NCI-H2081 (cell line): Measurements from ENCODE around the gene ZBTB7C.

Source experiments
- DNase-seq, 2 experiments: peaks; one replicate each; lab custom pipeline; 2025; lab: John Stamatoyannopoulos, UW

Gene ZBTB7C

DNA sequence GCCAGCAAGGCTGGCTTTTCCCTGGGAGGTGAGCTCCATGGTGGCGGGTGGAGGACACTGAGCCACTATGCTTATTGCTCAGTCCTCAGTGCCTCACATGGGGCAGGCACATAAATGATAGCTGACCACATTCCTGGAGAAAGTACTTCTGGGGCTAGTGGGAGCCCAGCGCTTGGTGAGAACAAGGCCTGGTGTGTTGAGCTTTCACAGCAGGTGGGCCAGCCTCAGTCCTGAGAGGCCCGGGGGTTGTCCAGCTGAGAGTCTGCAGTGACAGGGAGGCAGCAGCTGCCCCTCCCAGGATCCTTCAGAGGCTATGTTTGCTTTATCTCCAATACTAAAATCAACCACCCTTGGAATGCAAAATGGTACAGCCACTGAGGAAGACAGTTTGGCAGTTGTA is 217.7 kb downstream of the ZBTB7C start:
- DNase-seq: no peak

GRCh38 chr18:48190994-48191393 is 218.2 kb downstream of the ZBTB7C start:
- DNase-seq: no peak

DNA sequence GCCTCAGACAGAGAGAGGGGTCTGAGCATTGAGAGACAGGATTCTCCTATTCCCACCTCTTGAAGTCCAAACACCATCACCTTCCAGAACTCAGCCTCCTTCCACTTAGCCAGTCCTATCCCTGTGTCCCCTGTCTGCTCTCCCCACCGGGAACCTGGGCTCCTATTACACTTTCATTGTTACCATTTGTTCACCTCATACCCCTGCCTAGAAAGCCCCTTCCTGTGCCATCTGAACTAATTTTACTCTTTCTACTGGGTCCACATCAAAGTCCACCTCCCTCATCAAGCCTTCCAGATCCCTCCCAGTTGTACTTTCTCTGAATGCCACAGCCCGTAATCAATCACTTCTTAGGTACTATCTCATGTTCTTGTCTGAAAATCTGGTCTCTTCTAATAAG is 220.6 kb downstream of the ZBTB7C start:
- no peak for DNase-seq

DNA sequence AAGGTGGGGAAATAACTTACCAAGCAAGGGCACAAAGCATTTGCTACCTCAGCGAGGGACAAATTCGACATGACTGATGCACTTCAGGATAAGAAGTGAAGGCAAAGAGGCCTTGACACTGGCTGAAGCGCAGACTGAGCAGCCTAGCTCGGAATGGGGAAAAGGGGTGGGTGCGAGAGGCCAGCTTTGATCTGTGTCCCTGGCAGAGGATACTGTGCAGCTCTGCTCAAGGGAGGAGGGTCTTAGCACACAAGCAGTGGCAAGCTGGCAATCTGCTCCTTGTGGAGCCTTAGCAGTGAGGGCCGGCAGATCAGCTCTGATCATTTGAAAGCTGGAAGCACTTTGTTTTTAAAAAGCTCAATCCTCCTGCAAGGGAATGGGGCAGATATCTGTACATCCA is 222.3 kb downstream of the ZBTB7C start:
- DNase-seq: no peak

GRCh38 chr18:48186131-48186766 is 222.9 kb downstream of the ZBTB7C start:
- no peak for DNase-seq

DNA sequence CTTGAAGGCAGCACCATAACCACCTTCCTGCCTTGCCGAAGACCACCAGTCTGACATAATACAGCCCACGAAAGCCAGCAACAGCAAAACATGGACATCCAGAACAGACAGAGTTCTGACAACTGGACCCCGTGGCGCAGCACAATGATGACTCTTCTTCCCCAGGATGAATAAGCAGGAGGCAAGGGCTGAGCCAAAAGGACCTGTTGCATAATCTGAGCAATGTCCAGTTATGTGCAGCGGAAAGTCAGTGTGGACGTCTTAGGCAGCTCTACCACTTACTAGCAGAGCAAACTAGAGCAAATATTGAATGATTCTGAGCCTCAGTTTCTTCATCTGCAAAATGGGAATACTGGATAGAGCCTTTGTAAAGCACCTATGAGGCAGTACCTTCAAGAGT is 225.1 kb downstream of the ZBTB7C start:
- DNase-seq: no peak

GRCh38 chr18:48183613-48184012 is 225.6 kb downstream of the ZBTB7C start:
- DNase-seq: no peak

DNA sequence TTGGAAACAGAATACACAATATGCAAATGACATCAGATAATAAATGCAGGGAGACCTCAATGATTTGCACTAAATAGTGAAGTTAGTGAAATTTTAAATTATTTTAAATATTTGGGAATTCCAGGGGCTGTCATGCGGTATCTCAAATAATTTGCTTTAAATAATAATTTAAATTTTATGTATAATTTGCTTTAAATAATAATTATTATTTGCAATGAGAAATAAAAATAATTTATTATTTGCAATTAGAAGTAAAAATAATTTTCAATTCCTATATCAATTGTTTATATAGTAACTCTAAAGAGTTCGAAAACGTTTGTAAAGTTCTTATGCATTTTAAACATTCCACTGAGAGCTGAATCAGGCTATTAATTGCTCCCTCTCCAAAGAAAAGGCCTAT is 226.4 kb downstream of the ZBTB7C start:
- DNase-seq: no peak

- DNase-seq: no peak
Measured at GRCh38 chr18:48181857-48182256, 227.3 kb downstream of the ZBTB7C start.

- no peak for DNase-seq
Measured at GRCh38 chr18:48181087-48181823, 227.9 kb downstream of the ZBTB7C start.

GRCh38 chr18:48179666-48180065 is 229.5 kb downstream of the ZBTB7C start:
- DNase-seq: no peak

- DNase-seq: no peak
Measured at GRCh38 chr18:48179001-48179400, 230.2 kb downstream of the ZBTB7C start.

GRCh38 chr18:48176909-48177308 is 232.3 kb downstream of the ZBTB7C start:
- no peak for DNase-seq

DNA sequence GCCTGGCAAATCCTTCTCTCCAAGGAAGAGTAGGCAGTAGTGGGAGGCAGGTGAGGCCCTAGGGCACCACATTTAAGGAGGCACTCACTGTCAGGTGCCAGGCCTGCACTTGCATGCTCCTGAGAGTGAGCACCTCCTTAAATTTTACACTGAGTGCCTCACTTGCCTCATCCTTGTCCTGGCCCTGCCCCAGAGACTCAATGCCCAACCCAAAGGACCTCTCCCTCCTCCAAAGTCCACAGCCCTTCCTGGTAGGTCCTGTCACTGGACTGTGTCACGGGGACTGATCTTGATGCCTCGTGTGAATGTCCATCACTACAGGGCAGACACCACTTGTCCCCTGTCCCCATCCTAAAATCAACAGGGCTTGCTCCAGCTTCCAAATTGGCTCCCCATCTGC is 235.6 kb downstream of the ZBTB7C start:
- DNase-seq: no peak

GRCh38 chr18:48172226-48173006 is 236.8 kb downstream of the ZBTB7C start:
- no peak for DNase-seq

DNA sequence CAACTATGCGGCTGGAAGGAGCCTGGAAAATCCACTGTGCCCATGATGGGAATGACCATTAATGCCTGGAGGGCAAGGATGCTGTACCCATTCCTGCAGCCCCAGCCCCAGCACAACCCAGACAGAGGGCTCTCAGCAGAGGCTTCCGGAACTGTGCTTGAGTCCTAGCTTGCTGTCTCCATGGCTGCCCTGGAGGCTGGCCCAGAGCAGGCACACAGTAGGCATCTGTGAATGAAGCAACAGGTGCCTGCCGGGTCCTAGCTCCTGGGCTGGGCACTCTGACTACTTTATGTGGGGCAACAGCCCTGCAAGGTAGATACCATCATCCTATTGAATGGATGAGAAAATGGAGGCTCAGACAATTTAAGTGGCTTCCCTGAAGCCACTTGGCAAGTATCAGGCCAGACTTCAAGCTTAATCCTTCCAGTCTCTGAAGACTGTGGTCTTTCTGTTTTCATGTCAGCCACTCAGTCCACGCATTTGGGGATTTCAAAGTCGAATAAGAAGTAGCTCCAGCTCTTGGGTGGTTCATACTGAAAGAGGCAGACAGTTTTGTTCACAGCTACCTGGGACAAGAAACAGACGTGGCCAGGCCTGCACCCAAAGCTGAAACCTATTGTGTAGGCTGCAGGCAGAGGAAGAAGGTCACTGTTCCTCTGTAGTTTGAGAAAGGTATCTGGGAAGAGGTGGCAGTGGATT is 237.5 kb downstream of the ZBTB7C start:
- no peak for DNase-seq

DNA sequence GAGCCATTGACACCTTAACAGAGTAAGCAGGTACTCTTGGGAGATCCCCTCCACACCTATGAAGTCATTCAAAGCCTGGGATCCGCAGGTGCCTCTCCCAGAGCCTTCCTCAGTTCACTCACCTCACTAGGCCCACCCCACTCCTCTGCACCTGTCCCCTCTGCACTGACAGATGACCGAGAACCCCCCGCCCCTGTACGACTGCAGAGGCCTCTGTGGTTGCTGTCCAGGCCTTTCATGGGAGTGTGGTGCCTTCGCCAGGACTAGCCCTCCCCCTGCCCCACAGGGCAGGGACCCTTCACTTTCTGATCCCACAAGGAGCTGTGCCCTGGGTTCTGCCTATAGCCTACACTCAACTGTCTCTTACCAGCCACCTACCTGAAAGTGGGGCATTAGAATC is 238.5 kb downstream of the ZBTB7C start:
- DNase-seq: no peak

DNA sequence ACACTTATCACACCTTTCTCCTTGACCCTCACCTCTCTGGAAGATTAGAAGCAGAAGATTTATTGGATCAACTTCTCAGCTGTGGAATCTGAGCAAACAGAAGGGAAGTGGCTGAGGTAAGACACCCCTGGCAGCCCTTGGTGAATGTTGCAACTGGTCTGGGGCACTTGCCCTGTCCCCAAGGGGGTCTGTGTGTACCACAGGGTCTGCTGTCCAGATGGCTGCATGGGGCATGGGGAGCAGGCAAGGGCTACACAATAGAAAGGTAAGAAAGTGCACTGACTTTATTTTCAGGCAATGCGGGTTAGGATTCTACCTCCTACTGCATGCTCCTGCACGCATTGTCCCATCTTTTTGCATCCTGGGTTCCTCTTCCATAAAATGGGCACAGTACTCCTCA is 240.3 kb downstream of the ZBTB7C start:
- no peak for DNase-seq

- no peak for DNase-seq
Measured at GRCh38 chr18:48167897-48168253, 241.3 kb downstream of the ZBTB7C start.

GRCh38 chr18:48166336-48166875 is 242.8 kb downstream of the ZBTB7C start:
- DNase-seq: no peak

DNA sequence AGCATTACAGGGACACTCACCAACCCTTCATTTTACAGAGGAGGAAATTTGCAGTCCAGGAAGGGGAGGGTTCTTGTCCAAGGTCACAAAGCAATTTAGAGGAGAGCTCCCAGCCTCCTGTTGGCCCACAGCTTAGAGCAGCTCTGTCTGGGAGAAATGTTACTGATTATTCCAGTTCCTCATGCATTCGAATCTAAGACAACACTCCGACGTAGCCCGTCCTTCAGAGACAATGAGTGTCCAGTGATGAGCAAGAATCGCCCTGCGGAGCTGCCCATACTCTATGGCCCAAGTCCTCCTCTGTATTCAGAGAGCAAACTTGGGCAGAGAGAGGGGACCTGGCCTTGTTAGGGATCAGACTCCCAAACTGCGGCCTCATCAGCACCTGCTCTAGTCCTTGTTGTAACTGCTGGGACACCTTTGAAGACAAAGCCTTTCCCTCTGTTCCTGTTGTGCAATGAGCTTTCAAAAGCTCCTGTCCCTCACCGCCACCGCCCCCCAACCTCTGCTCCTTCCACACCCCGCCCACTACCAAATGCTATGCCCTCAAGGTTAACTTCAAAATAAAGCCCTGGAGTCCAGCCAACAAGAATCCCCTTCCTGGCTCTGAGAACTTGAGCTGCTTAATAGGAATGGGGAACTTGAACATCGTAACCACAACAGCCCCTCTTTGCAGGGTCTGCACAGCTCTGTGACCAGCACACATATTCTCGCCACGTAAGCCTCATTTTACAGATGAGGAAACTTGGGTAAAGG is 243.9 kb downstream of the ZBTB7C start:
- no peak for DNase-seq

DNA sequence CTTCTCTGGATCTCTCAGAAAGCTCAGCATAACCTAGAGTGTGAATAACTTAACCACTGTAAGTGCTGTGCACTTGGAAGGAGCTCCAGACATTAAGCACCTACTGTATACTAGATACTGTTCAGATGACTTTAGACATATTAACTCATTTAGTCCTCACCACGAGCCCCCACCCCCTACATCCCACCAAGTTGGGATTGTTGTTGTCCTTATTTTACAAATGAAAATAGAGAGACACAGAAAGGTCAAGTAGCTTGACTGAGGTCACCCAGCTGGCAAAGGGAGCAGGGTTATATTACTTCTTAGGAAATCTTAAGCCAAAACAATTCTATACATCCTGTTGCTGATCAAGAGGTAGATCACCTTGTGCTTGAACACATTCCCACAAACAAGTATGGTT is 244.5 kb downstream of the ZBTB7C start:
- DNase-seq: no peak
